Central memory CD4-positive, alpha-beta T cell (primary cell): ENCODE measurements around the gene MKNK2.
"Not testable (repeated sequence)": the region's sequence is repeated elsewhere in the genome, so short reads cannot be mapped to it uniquely, and the experiment has no call there.

Source experiments
- DNase-seq: peaks from one replicate; pipeline ENCODE4 v3.0.0; 2022

MKNK2 gene

GRCh38 chr19:1989513-1990229 lies 61.4 kb downstream of the MKNK2 start:
- no peak for DNase-seq

- DNase-seq = not testable (repeated sequence)
These were observed 62.6 kb downstream of the MKNK2 start for GRCh38 chr19:1988464-1988863.
